ENCODE measurements around the gene ST8SIA1.

ST8SIA1 gene

GRCh38 chr12:22283006-22283506 is 51.5 kb downstream of the ST8SIA1 start:
- DNase-seq (ENCODE audit: low read depth): no peak

- no peak for DNase-seq (ENCODE audit: low read depth)
These were observed 52.2 kb downstream of the ST8SIA1 start for GRCh38 chr12:22282283-22282682.

- no peak for DNase-seq (ENCODE audit: low read depth)
These were observed 57.6 kb downstream of the ST8SIA1 start for GRCh38 chr12:22276867-22277266.

- DNase-seq (ENCODE audit: low read depth): no peak
These were observed 58.2 kb downstream of the ST8SIA1 start for GRCh38 chr12:22276313-22276712.

GRCh38 chr12:22275843-22276242 is 58.7 kb downstream of the ST8SIA1 start:
- no peak for DNase-seq (ENCODE audit: low read depth)

GRCh38 chr12:22272335-22273151 is 62.0 kb downstream of the ST8SIA1 start:
- no peak for DNase-seq (ENCODE audit: low read depth)

GRCh38 chr12:22271023-22271422 is 63.5 kb downstream of the ST8SIA1 start:
- DNase-seq (ENCODE audit: low read depth): no peak

GRCh38 chr12:22268973-22269372 is 65.5 kb downstream of the ST8SIA1 start:
- DNase-seq (ENCODE audit: low read depth): no peak

GRCh38 chr12:22268406-22268805 is 66.1 kb downstream of the ST8SIA1 start:
- no peak for DNase-seq (ENCODE audit: low read depth)

GRCh38 chr12:22266101-22266500 is 68.4 kb downstream of the ST8SIA1 start:
- DNase-seq (ENCODE audit: low read depth): no peak

- no peak for DNase-seq (ENCODE audit: low read depth)
These were observed 70.1 kb downstream of the ST8SIA1 start for GRCh38 chr12:22264380-22264779.

- no peak for DNase-seq (ENCODE audit: low read depth)
These were observed 72.2 kb downstream of the ST8SIA1 start for GRCh38 chr12:22262309-22262708.

GRCh38 chr12:22257100-22257499 is 77.4 kb downstream of the ST8SIA1 start:
- DNase-seq (ENCODE audit: low read depth): no peak

- DNase-seq (ENCODE audit: low read depth): no peak
These were observed 77.9 kb downstream of the ST8SIA1 start for GRCh38 chr12:22256605-22257004.

- DNase-seq (ENCODE audit: low read depth): no peak
These were observed 78.5 kb downstream of the ST8SIA1 start for GRCh38 chr12:22256041-22256441.

- DNase-seq (ENCODE audit: low read depth): no peak
These were observed 79.4 kb downstream of the ST8SIA1 start for GRCh38 chr12:22255097-22255496.

GRCh38 chr12:22254478-22254877 is 80.0 kb downstream of the ST8SIA1 start:
- no peak for DNase-seq (ENCODE audit: low read depth)

- DNase-seq (ENCODE audit: low read depth): no peak
These were observed 82.5 kb downstream of the ST8SIA1 start for GRCh38 chr12:22252057-22252456.

- no peak for DNase-seq (ENCODE audit: low read depth)
These were observed 83.7 kb downstream of the ST8SIA1 start for GRCh38 chr12:22250762-22251161.

- DNase-seq (ENCODE audit: low read depth): no peak
These were observed 85.9 kb downstream of the ST8SIA1 start for GRCh38 chr12:22248571-22249115.

- no peak for DNase-seq (ENCODE audit: low read depth)
These were observed 86.4 kb downstream of the ST8SIA1 start for GRCh38 chr12:22248121-22248520.

- DNase-seq (ENCODE audit: low read depth): no peak
These were observed 88.2 kb downstream of the ST8SIA1 start for GRCh38 chr12:22246217-22246846.

- no peak for DNase-seq (ENCODE audit: low read depth)
These were observed 91.8 kb downstream of the ST8SIA1 start for GRCh38 chr12:22242726-22243125.
